Keratinocyte (primary cell): Measurements from ENCODE around the gene SLC29A1. TPM values are rescaled to one million over a fixed set of nuclear protein-coding genes. Genes with fewer than 3 reads are reported as not detected.

Experiments
- DNase-seq: peaks from one replicate; pipeline ENCODE4 v3.0.0-alpha.2; 2011; ENCODE audit warnings: low read depth, missing footprints, low spot score
- FAIRE-seq: peaks from 2 replicates; lab custom pipeline; 2011; peaks lifted over from hg19 to GRCh38; lab: Jason Lieb, UNC
- H2AFZ ChIP-seq: 2 replicates; pipeline ENCODE4 v1.6.0; 2012; ENCODE audit warnings: low read length, control low read depth, inconsistent platforms; ENCODE audit not compliant: control insufficient read depth
- H3K27ac ChIP-seq: 2 replicates; pipeline ENCODE4 v1.5.1; 2011; ENCODE audit warnings: low read length; ENCODE audit not compliant: control insufficient read depth, insufficient read depth
- H3K27me3 ChIP-seq: 3 replicates; pipeline ENCODE4 v1.6.0; 2011; ENCODE audit warnings: low read length; ENCODE audit not compliant: control insufficient read depth, insufficient read depth; ENCODE audit errors: extremely low read depth
- H3K36me3 ChIP-seq, 2 experiments: 2 replicates in 1 of 2; 3 replicates in 1 of 2; pipeline ENCODE4 v1.5.1; 2011; ENCODE audit warnings: low read length in 2 of 2, mild to moderate bottlenecking in 1 of 2; ENCODE audit not compliant: control insufficient read depth in 2 of 2, insufficient read depth in 2 of 2; ENCODE audit errors: extremely low read depth in 1 of 2
- H3K4me1 ChIP-seq: 3 replicates; pipeline ENCODE4 v1.5.1; 2011; ENCODE audit warnings: low read length; ENCODE audit not compliant: control insufficient read depth, insufficient read depth; ENCODE audit errors: extremely low read depth
- H3K4me2 ChIP-seq: 3 replicates; pipeline ENCODE4 v1.6.0; 2011; ENCODE audit warnings: low read depth, low read length; ENCODE audit not compliant: control insufficient read depth, insufficient read depth; ENCODE audit errors: extremely low read depth
- H3K4me3 ChIP-seq, 3 experiments: fragments of 200-600 bp in 1 of 3; sonication (generic) in 1 of 3; 2 replicates in 2 of 3; 3 replicates in 1 of 3; pipeline ENCODE4 v1.5.1; 2011 to 2016; ENCODE audit warnings: low read length in 3 of 3, mild to moderate bottlenecking in 3 of 3, control low read depth in 2 of 3, inconsistent platforms in 1 of 3, low read depth in 1 of 3, mixed read lengths in 1 of 3, mixed run types in 1 of 3, moderate library complexity in 1 of 3; ENCODE audit not compliant: control insufficient read depth in 2 of 3, insufficient read depth in 2 of 3; ENCODE audit errors: extremely low read depth in 1 of 3
- H3K79me2 ChIP-seq: 2 replicates; pipeline ENCODE4 v1.6.0; 2012; ENCODE audit warnings: low read length; ENCODE audit not compliant: control insufficient read depth, insufficient read depth
- H3K9ac ChIP-seq: 3 replicates; pipeline ENCODE4 v1.6.0; 2011; ENCODE audit warnings: low read length; ENCODE audit not compliant: control insufficient read depth, insufficient read depth; ENCODE audit errors: extremely low read depth
- H3K9me1 ChIP-seq: 3 replicates; pipeline ENCODE4 v1.6.0; 2011; ENCODE audit warnings: low read length; ENCODE audit not compliant: control insufficient read depth, insufficient read depth; ENCODE audit errors: extremely low read depth
- H3K9me3 ChIP-seq: 2 replicates; pipeline ENCODE4 v1.5.1; 2012; ENCODE audit warnings: low read depth, low read length; ENCODE audit not compliant: control insufficient read depth
- H4K20me1 ChIP-seq: 3 replicates; pipeline ENCODE4 v1.6.0; 2011; ENCODE audit warnings: low read length; ENCODE audit not compliant: control insufficient read depth, insufficient read depth; ENCODE audit errors: extremely low read depth
- CTCF ChIP-seq, 3 experiments: IDR thresholded peaks in 1 of 3; conservative IDR thresholded peaks in 1 of 3; optimal IDR thresholded peaks in 1 of 3; 2 replicates in 2 of 3; 3 replicates in 1 of 3; pipeline versions ENCODE3 to v1.5.1; 2011; ENCODE audit warnings: low read length in 3 of 3, mild to moderate bottlenecking in 3 of 3, moderate library complexity in 2 of 3, control low read depth in 1 of 3, inconsistent platforms in 1 of 3; ENCODE audit not compliant: insufficient read depth in 2 of 3; ENCODE audit errors: extremely low read depth in 1 of 3
- EZH2 ChIP-seq: IDR thresholded peaks from one replicate; pipeline ENCODE4 v1.6.1; 2012; ENCODE audit warnings: inconsistent platforms, mild to moderate bottlenecking, low read length, moderate library complexity
- dilution Hi-C: fragments of 300-500 bp; cut with MboI; formaldehyde crosslinking; loops from one replicate; pipeline ENCODE4 v1.7.0; 2020; ENCODE audit warnings: low sequenced_read_pairs; ENCODE audit not compliant: extremely low pct_ligation_motif_present
- polyA plus RNA-seq, 5 experiments: library from polyadenylated mRNA; depleted of rRNA in 3 of 5; stranded (reverse) in 3 of 5; stranded (forward) in 1 of 5; unstranded in 1 of 5; fragments of >200 nt; gene quantifications; 1 replicate in 1 of 5; 2 replicates in 3 of 5; 3 replicates in 1 of 5; pipeline versions ENCODE4 v1.2.1 to v1.2.3, GENCODE V29; 2011 to 2012; ENCODE audit warnings: missing spikeins in 2 of 5, low read depth in 1 of 5, low replicate concordance in 1 of 5

SLC29A1 gene
- polyA plus RNA-seq, 1 donor (not counting 4 experiments of a cell fraction or from before 2014, with no cell fraction given), result 51.0 TPM

- TF ChIP-seq CTCF (optimal IDR thresholded peaks at IDR 0.05 in 1 of 3, IDR thresholded peaks at IDR 0.05 in 1 of 3, conservative IDR thresholded peaks at IDR 0.05 in 1 of 3; ENCODE audit: extremely low read depth in 1 of 3, insufficient read depth in 2 of 3, low read length in 3 of 3), result no peak
- TF ChIP-seq EZH2, result no peak
- H3K27ac ChIP-seq, result no peak overlapping the region
- H3K79me2 ChIP-seq, result no peaks in the 10 kb centered on the region
- FAIRE-seq (no peak), DNase-seq (no peak)
- dilution Hi-C loops, result no loop called here
- H3K4me2 ChIP-seq, result no peak overlapping the region
- peak overlapping the region; percentile 65 for H2AFZ ChIP-seq
- no peaks in the 10 kb centered on the region for H3K27me3 ChIP-seq
- no peaks in the 10 kb centered on the region for H3K9me1 ChIP-seq
- H3K36me3 ChIP-seq, result no peaks in the 10 kb centered on the region
- no peaks in the 10 kb centered on the region for H3K9me3 ChIP-seq
- no peak overlapping the region for H3K4me3 ChIP-seq
- H4K20me1 ChIP-seq, result no peaks in the 10 kb centered on the region
- peaks cover 21% of the 10 kb centered on the region for H3K4me1 ChIP-seq
- no peak overlapping the region for H3K9ac ChIP-seq
Observed at GRCh38 chr6:44217332-44218143, 5.9 kb upstream of the SLC29A1 start.

GRCh38 chr6:44219053-44219814 is 4.2 kb upstream of the SLC29A1 start:
- TF ChIP-seq CTCF (optimal IDR thresholded peaks at IDR 0.05 in 1 of 3, IDR thresholded peaks at IDR 0.05 in 1 of 3, conservative IDR thresholded peaks at IDR 0.05 in 1 of 3; ENCODE audit: extremely low read depth in 1 of 3, insufficient read depth in 2 of 3, low read length in 3 of 3), result no peak
- TF ChIP-seq EZH2, result no peak
- H3K4me3 ChIP-seq, result no peak overlapping the region
- FAIRE-seq (no peak), DNase-seq (no peak)
- H3K27ac ChIP-seq, result no peak overlapping the region
- H3K4me2 ChIP-seq, result no peak overlapping the region
- H3K9me3 ChIP-seq, result no peaks in the 10 kb centered on the region
- H2AFZ ChIP-seq, result no peak overlapping the region
- H3K79me2 ChIP-seq, result peaks cover 3% of the 10 kb centered on the region
- dilution Hi-C loops, result no loop called here
- H3K4me1 ChIP-seq, result peaks cover 28% of the 10 kb centered on the region
- H3K27me3 ChIP-seq, result no peaks in the 10 kb centered on the region
- H4K20me1 ChIP-seq, result no peaks in the 10 kb centered on the region
- H3K9me1 ChIP-seq, result no peaks in the 10 kb centered on the region
- no peaks in the 10 kb centered on the region for H3K36me3 ChIP-seq
- no peak overlapping the region for H3K9ac ChIP-seq
